ENCODE measurements around the gene SLC38A2. TPM values are rescaled to one million over a fixed set of nuclear protein-coding genes. Genes with fewer than 3 reads are reported as not detected.

SLC38A2 gene
- total RNA-seq, 1 experiment from 2014 or later = 341 TPM

DNA sequence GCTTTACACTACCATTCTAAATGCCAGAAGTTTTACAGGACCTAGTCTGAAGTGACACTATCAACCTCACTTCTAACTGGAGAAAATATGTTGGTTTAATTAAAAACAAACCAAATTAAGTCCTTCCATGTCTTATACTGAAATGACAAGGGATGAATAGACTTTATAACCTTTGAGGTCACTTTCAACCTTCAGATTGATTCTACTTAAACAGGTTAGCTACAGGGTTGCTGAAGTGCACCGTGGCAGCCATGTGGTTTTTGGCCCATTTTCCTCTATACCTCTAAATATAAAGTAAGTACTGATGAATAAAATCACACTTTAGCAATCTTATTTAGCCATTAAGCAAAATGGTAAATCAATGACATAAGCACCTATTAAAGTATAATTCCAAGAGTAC lies 3.9 kb downstream of the SLC38A2 start:
- TF ChIP-seq SIN3A (IDR thresholded peaks at IDR 0.05; ENCODE audit: borderline replicate concordance, insufficient read depth, low read depth, low read length) (no peak), POLR2AphosphoS5 (IDR thresholded peaks at IDR 0.05; ENCODE audit: low read depth, low read length) (0 out of 2 replicates have a peak, but pooled peaks have one; percentile 29), TCF7L2 (IDR thresholded peaks at IDR 0.05; ENCODE audit: low read depth, low read length) (no peak)
- TF ChIP-seq, protein P1, sequence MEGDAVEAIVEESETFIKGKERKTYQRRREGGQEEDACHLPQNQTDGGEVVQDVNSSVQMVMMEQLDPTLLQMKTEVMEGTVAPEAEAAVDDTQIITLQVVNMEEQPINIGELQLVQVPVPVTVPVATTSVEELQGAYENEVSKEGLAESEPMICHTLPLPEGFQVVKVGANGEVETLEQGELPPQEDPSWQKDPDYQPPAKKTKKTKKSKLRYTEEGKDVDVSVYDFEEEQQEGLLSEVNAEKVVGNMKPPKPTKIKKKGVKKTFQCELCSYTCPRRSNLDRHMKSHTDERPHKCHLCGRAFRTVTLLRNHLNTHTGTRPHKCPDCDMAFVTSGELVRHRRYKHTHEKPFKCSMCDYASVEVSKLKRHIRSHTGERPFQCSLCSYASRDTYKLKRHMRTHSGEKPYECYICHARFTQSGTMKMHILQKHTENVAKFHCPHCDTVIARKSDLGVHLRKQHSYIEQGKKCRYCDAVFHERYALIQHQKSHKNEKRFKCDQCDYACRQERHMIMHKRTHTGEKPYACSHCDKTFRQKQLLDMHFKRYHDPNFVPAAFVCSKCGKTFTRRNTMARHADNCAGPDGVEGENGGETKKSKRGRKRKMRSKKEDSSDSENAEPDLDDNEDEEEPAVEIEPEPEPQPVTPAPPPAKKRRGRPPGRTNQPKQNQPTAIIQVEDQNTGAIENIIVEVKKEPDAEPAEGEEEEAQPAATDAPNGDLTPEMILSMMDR (IDR thresholded peaks at IDR 0.05) = no peak
- TF ChIP-seq, protein P2, sequence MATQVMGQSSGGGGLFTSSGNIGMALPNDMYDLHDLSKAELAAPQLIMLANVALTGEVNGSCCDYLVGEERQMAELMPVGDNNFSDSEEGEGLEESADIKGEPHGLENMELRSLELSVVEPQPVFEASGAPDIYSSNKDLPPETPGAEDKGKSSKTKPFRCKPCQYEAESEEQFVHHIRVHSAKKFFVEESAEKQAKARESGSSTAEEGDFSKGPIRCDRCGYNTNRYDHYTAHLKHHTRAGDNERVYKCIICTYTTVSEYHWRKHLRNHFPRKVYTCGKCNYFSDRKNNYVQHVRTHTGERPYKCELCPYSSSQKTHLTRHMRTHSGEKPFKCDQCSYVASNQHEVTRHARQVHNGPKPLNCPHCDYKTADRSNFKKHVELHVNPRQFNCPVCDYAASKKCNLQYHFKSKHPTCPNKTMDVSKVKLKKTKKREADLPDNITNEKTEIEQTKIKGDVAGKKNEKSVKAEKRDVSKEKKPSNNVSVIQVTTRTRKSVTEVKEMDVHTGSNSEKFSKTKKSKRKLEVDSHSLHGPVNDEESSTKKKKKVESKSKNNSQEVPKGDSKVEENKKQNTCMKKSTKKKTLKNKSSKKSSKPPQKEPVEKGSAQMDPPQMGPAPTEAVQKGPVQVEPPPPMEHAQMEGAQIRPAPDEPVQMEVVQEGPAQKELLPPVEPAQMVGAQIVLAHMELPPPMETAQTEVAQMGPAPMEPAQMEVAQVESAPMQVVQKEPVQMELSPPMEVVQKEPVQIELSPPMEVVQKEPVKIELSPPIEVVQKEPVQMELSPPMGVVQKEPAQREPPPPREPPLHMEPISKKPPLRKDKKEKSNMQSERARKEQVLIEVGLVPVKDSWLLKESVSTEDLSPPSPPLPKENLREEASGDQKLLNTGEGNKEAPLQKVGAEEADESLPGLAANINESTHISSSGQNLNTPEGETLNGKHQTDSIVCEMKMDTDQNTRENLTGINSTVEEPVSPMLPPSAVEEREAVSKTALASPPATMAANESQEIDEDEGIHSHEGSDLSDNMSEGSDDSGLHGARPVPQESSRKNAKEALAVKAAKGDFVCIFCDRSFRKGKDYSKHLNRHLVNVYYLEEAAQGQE (IDR thresholded peaks at IDR 0.05; ENCODE audit: insufficient read depth in 1 of 2, low read depth in 2 of 2, low read length in 1 of 2) = no peak
- Histone ChIP-seq H3K27me3 (ENCODE audit: control insufficient read depth, insufficient read depth, low read length) (no peaks in the 10 kb centered on the region), H3K36me3 (ENCODE audit: control insufficient read depth, insufficient read depth, low read length) (peaks cover 86% of the 10 kb centered on the region), H3K27ac (ENCODE audit: low read length) (peak overlapping the region; percentile 94), H3K4me3 (ENCODE audit: low read depth in 2 of 2, low read length in 2 of 2) (peak overlapping the region; percentile 93 to 99), H3K4me1 (ENCODE audit: control insufficient read depth, insufficient read depth, low read length) (peaks cover 60% of the 10 kb centered on the region), H3K9me3 (ENCODE audit: control insufficient read depth, insufficient read depth, low read depth, low read length) (no peaks in the 10 kb centered on the region)
- CTCF ChIA-PET = no interaction called here
- BruUV-seq (replicated peaks) = no TSS peak
- in situ Hi-C loops (cut with HindIII; ENCODE audit: low pct_unique_long_range_greater_than_20kb, low sequenced_read_pairs) = no loop called here
- intact Hi-C loops (cut with micrococcal nuclease; ENCODE audit: unreplicated experiment) = loop anchor here (10.0 kb wide), 1 partner anchor 104 kb away; the partner anchor contains the start of gene SLC38A1
- POLR2A ChIA-PET = no interaction called here
- DNase-seq (ENCODE audit: low read depth, low spot score) = no peak
- ATAC-seq = no peak

DNA sequence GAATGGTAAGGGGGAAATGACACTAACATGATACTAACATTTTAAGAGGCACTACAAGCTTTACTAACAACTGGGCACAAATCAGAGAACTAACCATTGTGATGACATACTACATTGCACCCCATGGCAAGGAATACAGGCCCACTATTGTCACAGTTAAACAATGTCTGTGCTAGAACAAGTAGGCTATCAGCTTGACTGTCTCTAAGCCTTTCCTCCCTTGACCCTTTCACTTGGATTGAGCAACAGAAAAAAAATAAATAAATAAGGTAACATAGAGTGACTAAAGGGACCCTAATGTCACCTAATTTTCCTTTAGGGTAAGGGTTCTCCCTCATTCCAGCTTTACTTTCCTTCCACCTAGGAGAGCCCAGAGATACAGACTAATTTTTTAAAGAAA lies 4.4 kb downstream of the SLC38A2 start:
- Histone ChIP-seq H3K9me3 (ENCODE audit: control insufficient read depth, insufficient read depth, low read depth, low read length) (no peaks in the 10 kb centered on the region), H3K4me3 (ENCODE audit: low read depth in 2 of 2, low read length in 2 of 2) (peak overlapping the region; percentile 93 to 99), H3K36me3 (ENCODE audit: control insufficient read depth, insufficient read depth, low read length) (peaks cover 91% of the 10 kb centered on the region), H3K27ac (ENCODE audit: low read length) (peak overlapping the region; percentile 94), H3K27me3 (ENCODE audit: control insufficient read depth, insufficient read depth, low read length) (no peaks in the 10 kb centered on the region), H3K4me1 (ENCODE audit: control insufficient read depth, insufficient read depth, low read length) (peaks cover 66% of the 10 kb centered on the region)
- BruUV-seq (replicated peaks) = no TSS peak
- in situ Hi-C loops (cut with HindIII; ENCODE audit: low pct_unique_long_range_greater_than_20kb, low sequenced_read_pairs) (no loop called here), intact Hi-C loops (cut with micrococcal nuclease; ENCODE audit: unreplicated experiment) (loop anchor here (10.0 kb wide), 1 partner anchor 103 kb away; the partner anchor contains the start of gene SLC38A1)
- no peak for ATAC-seq
- no peak for DNase-seq (ENCODE audit: low read depth, low spot score)
- CTCF ChIA-PET = no interaction called here
- POLR2A ChIA-PET = no interaction called here
- TF ChIP-seq POLR2AphosphoS5 (IDR thresholded peaks at IDR 0.05; ENCODE audit: low read depth, low read length) = no peak
- no peak for TF ChIP-seq SIN3A (IDR thresholded peaks at IDR 0.05; ENCODE audit: borderline replicate concordance, insufficient read depth, low read depth, low read length)
- no peak for TF ChIP-seq TCF7L2 (IDR thresholded peaks at IDR 0.05; ENCODE audit: low read depth, low read length)
- TF ChIP-seq, protein P2 (IDR thresholded peaks at IDR 0.05; ENCODE audit: insufficient read depth in 1 of 2, low read depth in 2 of 2, low read length in 1 of 2) = no peak
- TF ChIP-seq, protein P1 (IDR thresholded peaks at IDR 0.05) = no peak
